GM21526 (cell line): ENCODE data around the gene CMTM2.
"Not testable (repeated sequence)": the region's sequence is repeated elsewhere in the genome, so short reads cannot be mapped to it uniquely, and the experiment has no call there.

ENCODE experiments used
- ATAC-seq: cut with Tn5 transposase; IDR thresholded peaks from one replicate; pipeline ENCODE4 v1.9.1; 2021; ENCODE audit warnings: moderate library complexity; ENCODE audit not compliant: unreplicated experiment, low FRiP score

CMTM2 gene

DNA sequence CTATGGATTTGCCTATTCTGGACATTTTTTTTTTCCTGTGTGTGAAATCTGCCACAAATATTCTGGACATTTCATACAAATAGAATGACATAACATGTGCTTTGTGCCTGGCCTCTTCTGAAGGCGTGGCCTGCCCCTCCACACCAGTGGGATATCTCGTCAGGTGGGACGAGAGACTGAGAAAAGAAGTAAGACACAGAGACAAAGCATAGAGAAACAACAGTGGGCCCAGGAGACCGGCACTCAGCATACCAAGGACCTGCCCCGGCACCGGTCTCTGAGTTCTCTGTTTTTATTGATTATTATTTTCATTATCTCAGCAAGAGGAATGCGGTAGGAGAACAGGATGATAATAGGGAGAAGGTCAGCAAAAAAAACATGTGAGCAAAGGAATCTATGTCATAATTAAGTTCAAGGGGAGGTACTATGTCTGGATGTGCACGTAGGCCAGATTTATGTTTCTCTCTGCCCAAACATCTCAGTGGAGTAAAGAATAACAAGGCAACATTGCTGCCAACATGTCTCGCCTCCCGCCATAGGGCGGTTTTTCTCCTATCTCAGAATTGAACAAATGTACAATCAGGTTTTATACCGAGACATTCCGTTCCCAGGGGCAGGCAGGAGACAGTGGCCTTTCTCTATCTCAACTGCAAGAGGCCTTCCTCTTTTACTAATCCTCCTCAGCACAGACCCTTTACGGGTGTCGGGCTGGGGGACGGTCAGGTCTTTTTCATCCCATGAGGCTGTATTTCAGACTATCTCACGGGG lies 48.5 kb downstream of the CMTM2 start:
- ATAC-seq, result not testable (repeated sequence)

DNA sequence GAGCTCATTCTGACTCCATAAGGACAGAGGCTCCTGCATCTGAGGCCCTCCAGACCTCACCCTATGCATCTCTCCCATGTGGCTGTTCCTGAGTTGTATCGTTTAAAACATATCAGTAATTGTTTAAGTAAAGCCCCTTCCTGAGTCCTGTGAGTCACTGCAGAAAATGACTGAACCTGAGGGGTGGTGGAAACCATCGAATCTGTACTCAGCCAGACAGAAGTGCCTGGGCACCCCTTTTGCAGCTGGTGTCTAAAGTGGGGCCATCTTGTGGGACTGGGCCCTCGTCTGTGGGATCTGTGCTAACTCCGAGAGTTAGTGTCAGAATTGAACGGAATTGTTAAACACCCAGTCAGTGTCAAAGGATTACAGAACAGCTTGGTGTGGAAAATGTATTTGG lies 50.6 kb downstream of the CMTM2 start:
- ATAC-seq, result no peak

DNA sequence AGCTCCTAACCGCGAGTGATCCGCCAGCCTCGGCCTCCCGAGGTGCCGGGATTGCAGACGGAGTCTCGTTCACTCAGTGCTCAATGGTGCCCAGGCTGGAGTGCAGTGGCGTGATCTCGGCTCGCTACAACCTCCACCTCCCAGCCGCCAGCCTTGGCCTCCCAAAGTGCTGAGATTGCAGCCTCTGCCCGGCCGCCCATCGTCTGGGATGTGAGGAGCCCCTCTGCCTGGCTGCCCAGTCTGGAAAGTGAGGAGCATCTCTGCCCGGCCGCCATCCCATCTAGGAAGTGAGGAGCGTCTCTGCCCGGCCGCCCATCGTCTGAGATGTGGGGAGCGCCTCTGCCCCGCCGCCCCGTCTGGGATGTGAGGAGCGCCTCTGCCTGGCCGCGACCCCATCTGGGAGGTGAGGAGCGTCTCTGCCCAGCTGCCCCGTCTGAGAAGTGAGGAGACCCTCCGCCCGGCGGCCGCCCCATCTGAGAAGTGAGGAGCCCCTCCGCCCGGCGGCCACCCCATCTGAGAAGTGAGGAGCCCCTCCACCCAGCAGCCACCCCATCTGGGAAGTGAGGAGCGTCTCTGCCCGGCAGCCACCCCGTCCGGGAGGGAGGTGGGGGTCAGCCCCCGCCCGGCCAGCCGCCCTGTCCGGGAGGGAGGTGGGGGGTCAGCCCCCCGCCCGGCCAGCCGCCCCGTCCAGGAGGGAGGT lies 51.4 kb downstream of the CMTM2 start:
- ATAC-seq, result not testable (repeated sequence)

DNA sequence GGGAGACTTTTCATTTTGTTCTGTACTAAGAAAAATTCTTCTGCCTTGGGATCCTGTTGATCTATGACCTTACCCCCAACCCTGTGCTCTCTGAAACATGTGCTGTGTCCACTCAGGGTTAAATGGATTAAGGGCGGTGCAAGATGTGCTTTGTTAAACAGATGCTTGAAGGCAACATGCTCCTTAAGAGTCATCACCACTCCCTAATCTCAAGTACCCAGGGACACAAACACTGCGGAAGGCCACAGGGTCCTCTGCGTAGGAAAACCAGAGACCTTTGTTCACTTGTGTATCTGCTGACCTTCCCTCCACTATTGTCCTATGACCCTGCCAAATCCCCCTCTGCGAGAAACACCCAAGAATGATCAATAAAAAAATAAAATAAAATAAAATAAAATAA lies 52.3 kb downstream of the CMTM2 start:
- ATAC-seq, result not testable (repeated sequence)

DNA sequence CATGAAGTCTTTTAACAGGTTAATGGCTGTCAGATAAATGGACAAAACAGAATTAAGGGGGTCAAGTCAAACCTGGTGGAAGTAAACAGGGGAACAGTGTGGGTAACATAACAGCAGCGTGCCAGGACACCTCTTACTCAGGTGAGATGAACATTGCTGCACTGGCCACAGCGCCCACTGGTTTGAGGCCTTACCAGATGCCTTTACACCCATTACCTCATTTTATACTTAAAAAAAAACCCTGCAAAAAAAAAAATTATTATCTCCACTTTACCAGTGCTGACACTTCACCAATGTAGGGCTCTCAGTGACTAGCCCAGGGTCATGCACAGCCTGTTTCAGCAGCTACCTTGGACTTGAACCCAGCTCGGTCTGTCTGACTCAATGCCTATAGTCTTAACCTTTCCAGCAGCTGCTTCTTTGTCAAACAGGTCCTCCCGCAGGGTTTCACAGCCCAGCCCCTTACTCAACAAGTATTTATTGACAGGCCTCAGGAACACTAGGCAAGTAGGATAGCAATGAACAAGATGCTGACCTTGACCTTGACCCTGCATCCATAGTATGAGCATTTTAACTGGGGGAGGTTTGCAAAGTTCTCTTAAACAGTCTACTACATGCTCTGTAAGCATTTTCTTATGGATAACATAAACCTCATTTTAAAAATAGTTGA lies 55.4 kb downstream of the CMTM2 start:
- no peak for ATAC-seq

DNA sequence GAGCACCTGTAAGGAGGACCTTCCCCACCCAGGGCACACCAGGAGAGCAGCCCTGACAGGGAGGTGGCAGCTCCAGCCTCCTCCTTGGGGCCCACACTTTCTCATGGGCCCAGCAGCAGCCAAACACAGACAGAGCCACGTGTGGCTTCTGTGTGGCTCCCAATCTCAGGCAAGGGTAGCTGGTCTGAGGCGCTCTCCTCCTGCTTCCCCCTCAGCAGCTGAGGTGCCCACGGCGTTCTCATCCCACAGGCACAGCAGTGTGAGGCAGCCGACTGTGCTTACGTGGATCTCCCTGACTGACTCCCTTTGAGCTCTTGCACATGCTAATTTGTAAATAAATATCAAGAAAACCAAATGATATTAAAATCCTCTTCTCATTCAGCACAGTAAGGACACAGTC lies 56.1 kb downstream of the CMTM2 start:
- no peak for ATAC-seq

- no peak for ATAC-seq
Observed at GRCh38 chr16:66636199-66636598, 56.9 kb downstream of the CMTM2 start.

DNA sequence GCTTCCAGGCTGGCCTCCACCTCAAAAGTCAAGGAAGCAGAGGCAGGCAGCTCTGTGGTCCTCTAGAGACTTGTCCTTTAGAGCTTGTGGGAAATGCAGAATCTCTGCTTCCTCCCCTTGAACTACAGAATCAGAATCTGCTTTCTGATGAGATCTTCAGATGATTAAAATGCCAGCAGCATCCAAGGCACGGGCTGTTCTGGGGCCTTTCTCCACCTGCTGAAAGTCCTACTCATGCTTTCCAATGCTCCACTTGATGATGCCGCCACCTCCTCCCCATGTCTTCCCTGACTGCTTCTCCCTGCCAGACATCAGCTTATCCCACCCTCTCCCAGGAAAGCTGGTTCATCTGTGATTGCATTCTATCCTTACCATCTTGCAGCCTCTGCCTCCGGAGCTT lies 58.5 kb downstream of the CMTM2 start:
- no peak for ATAC-seq
